GDM1 (cell line): ENCODE results near the gene NINJ2.

Experiments
- DNase-seq: peaks from one replicate; lab custom pipeline; 2025; lab: John Stamatoyannopoulos, UW

NINJ2 gene

DNA sequence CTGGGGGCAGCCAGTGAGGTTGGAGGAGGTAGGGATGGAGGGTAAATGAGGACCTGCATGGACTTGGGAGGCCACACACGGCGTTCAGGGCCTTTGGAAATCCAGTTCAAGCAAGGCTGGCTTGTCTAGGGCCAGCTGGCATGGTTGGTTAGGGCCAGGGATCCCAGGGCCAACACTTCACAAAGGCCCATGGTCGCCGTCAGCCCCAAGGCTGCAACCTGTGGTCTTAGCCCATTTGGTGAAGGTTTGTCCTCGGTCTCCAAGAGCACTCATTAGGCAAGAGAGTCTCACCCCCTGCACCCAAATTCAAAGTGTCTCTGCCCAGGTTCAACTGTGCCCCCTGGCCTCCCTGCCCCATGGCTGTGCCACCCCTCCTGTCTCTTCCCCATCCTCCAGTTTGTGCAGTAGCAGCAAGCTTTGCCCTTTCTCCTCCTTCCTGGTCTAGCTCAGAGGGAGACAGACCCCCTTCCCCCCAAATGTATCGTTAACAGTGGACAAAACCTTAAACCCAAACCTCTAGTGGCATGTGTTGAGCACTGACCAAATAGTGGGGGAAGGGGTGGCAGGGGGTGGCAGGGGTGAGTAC, 94.1 kb downstream of the NINJ2 start:
- no peak for DNase-seq

DNA sequence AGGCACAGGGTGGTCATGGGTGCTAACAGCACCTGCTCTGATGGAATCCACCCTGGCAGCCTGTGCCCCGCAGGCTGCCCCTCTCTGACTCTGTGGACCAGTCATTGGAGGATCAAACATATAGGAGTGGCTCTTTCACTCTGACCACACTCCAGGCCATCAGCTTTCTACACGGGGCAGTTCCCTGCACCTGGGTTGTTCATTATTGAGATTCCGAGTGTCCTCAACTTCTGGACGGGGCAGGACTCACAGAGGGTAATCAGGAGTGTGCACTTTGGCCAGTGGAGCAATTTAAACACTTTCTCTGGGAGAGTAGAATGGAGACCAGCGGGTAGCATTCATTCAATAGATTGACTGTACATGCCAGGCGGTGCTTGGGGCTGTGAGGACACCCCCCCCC, 94.8 kb downstream of the NINJ2 start:
- no peak for DNase-seq

DNA sequence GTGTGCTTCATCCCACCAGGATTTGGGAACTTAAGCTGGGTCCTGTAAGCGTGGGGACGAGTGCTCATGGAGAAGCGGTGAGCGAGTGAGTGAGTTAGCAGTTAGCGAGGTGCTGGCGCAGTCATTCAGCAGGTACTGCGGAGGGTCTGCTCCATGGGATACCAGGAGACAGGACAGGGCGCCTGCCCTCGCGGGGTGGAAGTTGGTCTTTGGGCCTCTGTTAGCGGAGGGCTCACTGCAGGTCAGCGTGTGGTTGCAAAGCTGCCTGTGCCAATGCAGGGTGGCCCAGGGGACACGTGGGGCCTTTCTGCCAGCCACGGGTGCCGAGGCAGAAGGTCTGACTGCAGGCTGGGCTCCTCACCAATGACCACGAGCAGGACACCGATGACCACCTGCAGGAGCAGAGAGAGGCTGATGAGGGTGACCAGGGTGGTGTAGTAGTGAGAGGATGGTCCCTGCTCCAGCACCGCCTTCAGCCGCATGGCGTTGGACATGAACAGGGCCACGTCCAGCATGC, 97.6 kb downstream of the NINJ2 start:
- no peak for DNase-seq

DNA sequence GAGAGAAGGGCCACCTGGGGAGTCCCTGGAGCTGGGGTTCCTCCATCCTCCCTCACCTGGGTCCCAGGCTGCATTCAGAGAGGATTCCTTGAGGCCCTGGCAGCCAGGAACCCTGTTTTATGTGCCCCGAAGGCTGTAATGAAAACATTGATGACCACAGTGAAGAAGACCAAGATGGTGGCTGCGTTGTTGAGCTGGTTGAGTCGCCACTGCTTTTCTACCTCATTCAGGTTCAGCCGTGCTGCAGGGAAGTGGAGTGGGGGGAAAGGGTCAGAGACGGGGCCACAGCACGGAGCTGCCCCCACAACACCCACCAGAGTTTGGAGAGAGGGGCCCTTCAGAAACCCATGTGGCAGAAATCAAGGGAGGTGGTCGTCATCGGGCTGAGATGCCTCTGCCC, 98.1 kb downstream of the NINJ2 start:
- DNase-seq, result no peak

DNA sequence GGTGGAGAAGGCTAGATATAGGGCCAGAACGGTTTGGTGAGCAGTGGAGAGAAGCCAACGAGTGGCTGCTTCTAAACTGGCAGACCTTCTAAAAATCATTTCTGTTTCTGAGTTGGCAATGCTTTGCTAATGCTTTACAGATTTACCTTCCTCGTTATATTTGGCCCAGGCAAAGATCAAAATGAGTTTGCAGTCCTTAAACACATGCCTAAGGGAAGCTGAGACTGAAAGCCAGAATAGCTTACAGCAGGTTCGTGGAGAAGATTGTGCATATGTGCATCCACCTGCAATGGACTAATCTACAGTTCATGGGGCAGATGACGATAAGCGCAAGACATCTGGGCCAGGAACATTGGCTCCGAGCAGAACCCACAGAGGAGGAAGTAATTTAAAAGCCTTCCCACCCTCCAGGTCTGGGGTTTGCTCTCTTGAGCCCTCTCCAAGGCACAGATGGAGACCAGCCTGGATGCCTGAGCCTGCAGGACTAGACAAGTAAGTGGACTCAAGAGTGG, 99.4 kb downstream of the NINJ2 start:
- DNase-seq, result peak; percentile 42

DNA sequence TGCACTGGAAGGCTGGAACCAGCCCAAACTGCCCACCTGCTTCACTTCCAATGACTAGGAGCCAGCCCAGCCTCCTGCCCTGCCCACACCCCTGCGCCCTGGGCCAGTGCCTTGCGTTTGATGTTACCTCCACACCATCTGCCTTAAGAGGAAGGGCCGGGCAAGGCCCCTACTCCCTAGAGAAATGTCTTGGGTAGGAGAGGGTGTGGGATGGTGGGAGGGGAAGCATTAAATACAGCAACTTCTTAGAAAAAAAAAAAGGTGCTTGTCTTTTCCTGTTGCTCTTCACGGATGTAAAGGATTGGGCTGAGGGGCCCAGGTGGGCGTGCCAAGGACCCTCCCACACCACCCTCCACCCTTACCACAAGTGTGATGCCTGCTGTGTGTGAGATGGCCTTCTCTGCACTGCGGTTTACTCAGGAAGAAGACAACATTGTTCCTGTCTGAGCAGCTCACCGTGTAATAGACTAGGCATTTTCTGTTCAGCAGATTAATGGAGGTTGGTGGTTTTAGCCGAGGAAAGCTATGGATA, 99.9 kb downstream of the NINJ2 start:
- peak; percentile 79 for DNase-seq

DNA sequence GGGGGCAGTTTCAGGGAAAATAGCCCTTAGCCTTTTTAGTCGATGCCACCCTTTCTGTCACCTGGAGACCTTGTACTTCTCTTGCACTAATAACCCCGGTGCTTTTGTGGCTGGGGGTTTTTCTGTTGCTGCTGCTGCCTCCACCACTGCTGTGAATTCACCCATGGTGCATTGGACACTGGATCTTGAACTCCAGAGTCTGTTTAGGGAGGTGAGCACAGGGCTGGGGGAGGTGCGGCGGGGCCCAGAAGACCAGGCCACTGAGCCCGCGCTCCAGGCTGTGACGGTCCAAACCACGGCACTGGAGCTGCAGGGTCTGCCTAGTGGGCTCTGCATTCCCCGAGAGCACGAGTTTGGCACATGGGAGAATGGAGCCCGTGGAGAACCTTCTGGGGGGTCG, 100.6 kb downstream of the NINJ2 start:
- DNase-seq, result no peak

DNA sequence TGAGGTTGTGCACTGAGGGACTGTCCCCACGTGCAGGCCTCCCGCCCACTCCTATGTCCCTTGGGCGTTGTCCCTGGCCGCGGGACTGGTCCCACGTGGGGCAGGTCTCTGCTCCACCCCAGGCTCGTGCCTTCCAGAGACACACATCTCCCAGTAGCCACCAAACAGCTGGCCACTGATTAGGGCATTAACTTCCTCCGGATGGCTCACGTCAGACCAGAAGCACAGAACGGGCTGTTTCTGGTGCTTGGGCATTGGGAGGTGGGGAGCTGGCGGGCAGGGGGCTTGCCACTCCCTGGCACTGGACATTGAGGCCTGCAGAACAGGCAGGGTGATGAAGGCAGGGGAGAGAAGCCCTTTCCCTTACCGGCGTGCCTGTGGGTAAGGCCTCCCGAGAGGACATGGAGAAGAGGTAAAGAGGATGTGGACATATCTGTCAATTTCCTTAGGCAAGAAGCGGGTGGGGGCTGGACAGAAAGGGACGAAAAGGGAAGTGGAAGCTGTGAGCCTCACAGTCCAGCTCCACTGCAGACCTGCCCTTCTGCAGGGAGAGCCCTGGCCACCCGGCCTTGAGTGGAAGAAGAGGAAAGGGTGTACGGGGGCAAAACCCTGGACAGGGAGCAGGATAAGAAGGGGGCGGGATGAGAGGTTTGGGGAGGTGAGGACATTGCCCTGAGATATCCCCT, 101.2 kb downstream of the NINJ2 start:
- DNase-seq, result peak; percentile 42

DNA sequence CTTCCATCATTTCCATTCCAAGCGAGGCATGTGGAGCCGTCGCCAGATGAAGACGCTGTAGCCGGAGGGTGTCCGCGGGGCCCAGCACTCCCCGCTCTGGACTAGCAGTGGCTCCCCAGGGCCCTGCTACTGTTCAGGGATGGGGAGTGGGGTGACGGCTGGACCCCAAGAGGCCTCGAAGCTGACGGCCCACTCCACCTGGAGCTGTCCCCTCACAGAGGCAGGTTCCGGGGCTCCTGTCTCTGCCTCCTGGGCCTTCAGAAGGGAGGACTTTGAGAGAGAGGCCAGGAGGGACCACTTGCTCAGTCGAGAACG, 101.9 kb downstream of the NINJ2 start:
- DNase-seq, result no peak

DNA sequence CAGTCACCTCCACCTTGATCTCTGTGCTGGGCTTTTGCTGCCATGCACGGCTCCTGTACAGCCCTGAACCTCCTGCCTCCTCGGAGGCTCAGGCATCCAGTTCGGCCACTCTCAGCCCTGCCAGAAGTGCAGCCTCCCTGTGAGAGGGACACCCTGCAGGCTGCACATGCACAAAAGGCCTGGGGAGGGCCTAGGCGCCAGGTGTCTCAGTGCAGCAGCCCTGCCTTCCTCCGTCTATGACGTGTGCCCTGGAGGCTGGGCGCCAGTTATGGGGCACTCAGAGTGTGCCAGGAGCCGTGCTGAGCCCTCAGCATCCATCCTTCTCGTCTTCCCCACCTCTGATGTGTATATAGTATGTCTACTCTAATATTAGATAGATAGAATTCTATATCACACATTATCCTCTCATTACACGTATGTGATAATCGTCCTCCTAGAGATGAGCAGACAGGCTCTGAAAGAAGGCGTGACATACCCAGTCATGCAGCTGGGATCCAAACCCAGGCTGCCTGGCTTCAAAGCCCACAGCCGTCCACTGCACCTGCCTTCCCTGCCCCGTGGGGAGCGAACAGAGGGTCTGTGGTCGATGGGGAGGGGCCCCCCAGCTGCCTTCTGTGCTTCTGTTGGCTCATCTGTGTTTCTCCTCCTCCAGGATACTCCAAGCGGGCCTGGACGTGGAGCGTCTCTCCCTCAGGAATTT, 102.4 kb downstream of the NINJ2 start:
- no peak for DNase-seq

DNA sequence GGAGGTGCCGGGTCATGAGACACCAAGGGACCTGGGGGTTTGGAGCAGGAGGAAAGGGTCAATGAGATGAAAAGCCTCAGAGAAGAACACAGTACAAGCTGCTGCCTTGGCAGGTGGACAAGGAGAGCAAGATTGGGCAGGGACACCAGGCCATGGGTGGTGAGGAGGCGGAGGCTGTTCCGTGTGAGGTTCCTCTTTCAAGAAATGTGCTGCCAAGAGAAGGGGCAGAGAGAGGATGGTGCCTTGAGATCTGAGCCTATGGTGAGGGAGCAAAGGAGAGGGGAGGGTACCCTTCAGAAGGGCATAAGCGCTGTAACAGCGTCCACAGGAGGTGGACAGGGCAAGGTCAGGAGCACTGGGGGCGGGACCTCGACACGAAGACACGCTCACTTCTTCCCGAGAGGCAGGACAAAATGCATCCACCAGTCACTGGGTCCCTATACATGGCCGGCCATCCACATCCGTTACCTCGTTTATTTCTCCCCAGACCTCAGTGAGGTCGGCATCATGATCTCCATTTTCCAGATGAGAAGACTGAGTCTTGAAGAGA, 103.3 kb downstream of the NINJ2 start:
- DNase-seq, result peak; percentile 65

DNA sequence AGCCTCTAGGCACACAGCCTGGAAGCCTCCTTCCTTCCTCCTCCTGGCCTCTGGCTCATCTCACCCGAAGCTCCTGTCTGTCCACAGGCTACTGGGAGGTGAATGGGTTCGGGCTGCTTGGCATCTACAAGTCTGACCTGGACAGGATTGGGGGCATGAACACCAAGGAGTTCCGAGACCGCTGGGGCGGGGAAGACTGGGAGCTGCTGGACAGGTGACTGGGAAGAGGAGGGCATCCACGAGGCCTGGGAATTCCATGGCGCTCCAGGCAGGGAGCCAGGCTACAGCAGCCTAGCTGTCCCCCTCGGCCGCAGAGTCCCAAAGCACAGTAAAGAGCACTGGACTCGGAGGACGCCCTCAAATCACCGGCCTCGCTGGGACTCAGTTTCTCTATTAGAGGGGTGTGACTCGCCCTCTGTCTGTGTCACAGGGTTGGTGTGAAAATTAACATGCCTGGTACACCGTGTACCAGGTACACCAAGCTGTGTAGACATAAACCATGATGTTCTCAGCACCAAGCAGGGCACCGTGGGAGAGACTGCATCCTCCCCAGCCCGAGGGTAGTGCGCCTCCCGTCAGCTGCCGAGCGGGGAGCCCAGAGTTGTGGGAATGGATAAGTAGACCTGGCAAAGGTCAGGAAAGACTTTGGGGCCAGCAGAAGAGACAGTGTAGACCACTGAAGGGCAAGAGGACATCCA, 103.9 kb downstream of the NINJ2 start:
- no peak for DNase-seq

DNA sequence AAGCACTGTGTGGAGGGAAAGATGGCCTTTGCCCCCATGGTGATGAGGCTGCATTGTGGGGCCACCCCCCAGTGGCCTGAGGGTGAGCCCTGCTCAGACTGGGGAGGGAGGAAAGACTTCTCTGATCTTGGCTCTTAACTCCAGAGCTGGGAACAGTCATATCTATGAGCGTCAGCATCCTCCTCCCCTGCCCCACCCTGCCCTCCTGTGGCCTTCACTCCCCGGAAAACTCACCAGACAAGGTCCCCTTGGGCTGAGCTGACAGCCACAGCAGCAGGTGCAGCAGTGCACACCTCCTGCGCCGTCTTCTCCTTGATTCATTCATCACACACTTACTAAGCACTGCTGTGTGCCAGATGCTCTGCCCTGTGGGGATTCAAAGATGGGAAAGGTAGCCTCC, 104.7 kb downstream of the NINJ2 start:
- no peak for DNase-seq

DNA sequence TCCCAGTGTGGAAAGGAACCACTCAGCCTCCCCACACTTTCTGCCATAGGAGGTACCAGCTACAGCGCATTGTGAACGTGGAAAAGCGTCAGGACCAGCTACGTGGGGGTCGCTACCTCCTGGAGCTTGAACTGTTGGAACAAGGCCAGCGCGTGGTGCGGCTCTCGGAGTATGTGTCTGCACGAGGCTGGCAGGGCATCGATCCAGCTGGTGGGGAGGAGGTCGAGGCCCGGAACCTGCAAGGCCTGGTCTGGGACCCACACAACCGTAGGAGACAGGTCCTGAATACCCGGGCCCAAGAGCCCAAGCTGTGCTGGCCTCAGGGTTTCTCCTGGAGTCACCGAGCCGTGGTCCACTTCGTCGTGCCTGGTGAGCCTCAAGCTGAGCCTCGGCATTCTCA, 106.7 kb downstream of the NINJ2 start:
- DNase-seq, result no peak

DNA sequence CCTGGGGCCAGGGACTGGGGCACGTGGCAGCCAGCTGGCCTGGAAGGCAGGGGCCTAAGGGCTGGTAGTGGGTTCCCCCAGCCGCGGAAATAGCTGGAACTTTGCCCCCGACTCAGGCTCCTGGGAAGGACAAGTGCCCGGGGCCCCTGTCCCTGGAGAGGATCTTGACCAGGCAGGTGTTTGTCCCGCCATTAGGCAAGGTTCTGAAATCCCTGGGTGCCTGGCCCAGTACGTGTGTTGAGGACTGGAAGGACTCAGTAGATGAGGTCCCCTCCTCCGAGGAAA, 109.3 kb downstream of the NINJ2 start:
- no peak for DNase-seq

DNA sequence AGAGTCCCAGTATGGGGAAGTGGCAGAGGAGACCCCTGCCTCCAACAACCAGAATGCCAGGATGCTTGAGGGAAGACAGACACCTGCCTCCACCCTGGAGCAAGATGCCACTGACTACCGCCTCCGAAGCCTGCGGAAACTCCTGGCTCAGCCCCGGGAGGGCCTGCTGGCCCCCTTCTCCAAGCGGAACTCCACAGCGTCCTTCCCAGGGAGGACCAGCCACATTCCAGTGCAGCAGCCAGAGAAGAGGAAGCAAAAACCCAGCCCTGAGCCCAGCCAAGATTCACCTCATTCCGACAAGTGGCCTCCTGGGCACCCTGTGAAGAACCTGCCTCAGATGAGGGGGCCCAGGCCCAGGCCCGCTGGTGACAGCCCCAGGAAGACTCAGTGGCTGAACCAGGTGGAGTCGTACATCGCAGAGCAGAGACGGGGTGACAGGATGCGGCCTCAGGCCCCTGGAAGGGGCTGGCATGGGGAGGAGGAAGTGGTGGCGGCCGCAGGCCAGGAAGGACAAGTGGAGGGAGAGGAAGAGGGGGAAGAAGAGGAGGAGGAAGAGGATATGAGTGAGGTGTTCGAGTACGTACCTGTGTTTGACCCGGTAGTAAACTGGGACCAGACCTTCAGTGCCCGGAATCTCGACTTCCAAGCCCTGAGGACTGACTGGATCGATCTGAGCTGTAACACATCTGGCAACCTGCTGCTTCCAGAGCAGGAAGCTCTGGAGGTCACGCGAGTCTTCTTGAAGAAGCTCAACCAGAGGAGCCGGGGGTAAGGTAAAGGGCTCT, 109.8 kb downstream of the NINJ2 start:
- peak; percentile 33 for DNase-seq

DNA sequence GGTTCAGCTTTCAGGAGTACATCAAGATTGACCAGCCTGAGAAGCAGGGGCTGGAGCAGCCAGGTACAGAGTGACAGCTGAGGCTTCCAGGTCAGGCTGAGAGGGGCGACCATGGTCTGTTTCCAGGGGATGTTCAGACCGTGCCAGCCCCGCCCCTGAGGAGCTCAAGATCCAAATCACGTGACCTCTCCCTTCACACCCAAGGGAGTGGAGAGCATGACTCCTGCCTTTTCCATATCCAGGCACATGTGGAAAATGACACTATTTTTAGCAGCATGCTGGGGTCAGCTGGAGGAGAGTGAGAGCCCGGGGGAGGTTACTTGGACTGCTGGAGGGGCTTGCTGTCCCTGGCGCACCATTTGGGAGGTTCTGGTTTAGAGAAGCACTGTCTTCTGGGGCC, 110.8 kb downstream of the NINJ2 start:
- DNase-seq, result no peak

DNA sequence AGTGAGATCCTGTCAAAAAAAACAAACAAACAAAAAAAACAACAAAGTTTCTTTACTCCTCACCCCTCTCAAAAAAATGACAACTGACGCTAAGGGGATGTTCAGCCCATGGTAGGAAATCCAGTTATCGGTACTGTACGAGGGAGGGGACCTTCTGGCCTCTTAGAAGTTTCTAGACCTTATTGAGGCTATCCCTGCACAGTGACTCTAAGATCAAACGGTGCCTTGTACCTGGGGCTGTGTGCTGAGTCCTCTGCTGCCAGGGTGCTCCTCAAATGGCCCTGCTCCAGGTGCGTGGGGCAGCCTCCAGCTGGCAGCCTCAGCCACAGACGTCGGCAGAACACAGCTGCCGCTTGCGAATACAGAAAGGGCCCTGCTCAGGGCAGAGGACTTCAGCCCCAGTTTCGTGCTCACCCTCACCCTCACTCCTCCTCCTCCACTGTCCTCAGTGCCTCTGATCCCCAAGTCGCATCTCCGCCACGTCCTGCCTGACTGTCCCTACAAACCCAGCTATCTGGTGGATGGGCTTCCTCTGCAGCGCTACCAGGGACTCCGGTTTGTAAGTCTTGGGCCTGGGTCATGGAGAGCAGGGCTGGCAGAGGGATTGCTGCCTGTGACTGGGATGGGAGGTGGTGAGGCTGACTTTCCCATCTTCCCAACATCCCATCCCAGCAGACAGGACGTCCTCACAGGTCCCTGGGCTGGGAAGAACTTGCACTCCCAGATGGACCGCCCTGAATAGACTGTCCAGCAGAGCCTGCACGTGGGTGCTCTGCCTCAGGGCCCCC, 112.6 kb downstream of the NINJ2 start:
- DNase-seq, result no peak

DNA sequence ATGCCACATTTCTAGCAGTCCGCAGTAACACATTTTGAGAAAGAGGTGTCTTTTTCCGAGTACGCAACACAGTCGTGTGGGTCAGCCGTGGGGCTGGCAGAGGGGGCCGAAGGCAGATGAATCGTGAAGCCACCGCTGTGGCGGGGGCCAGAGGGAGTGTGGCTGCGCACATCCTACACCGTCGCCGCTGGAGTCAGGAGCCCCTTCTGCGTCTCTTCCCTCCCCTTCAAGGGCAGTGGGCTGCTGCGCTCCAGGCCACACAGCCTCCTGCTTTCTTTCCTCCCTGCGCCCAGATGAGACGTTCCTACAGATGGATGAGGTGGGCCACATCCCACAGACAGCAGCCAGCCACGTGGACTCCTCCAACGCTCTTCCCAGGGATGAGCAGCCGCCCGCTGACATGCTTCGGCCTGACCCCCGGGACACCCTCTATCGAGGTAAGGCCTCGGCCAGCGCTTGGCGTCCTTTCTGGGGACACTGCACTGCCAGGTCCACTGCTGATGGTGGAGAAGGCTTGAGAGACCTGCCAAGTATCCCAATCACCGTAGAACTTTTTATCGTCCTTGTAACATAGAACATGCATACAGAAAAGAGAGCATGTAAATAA, 113.7 kb downstream of the NINJ2 start:
- DNase-seq, result no peak

DNA sequence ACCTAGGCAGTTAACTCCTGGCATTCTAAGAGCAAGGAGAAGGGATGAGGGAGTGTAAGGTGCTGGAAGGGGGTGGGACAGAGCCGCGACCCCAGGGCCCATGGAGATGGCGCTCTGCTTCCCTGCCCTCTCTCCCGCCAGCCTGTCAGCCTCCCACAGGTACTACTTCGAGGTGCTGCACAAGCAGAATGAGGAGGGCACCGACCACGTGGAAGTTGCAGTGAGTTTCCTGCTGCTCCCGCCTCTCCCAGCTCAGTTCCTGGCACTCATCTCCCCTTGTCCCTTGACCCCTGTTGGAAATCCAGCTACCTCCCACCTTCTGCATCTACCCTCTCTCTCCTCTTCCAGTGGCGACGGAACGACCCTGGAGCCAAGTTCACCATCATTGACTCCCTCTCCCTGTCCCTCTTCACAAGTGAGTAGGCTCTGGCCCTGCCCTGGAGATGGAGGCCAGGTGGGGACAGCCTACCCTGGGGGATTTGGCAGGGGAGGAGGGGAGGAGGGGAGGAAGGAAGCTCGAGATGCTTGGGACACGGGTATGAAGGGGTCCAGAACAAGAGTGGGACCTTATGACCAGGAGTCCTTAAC, 115.3 kb downstream of the NINJ2 start:
- no peak for DNase-seq
